ENCODE results near the gene RAB40C. TPM values are rescaled to one million over a fixed set of nuclear protein-coding genes. Genes with fewer than 3 reads are reported as not detected.

RAB40C gene
- total RNA-seq, 1 experiment from 2014 or later: 22.5 TPM

- TF ChIP-seq ZNF121 (CRISPR knock-in tag; IDR thresholded peaks at IDR 0.05): no peak
- no peak for TF ChIP-seq HMGXB4 (CRISPR knock-in tag; IDR thresholded peaks at IDR 0.05)
- no peak for TF ChIP-seq PREB (CRISPR knock-in tag; IDR thresholded peaks at IDR 0.05; ENCODE audit: borderline replicate concordance)
- TF ChIP-seq PRRX2 (CRISPR knock-in tag; IDR thresholded peaks at IDR 0.05): no peak
- no peak for TF ChIP-seq IRF2 (CRISPR knock-in tag; IDR thresholded peaks at IDR 0.05; ENCODE audit: borderline replicate concordance, low read depth)
- no peak for TF ChIP-seq FOXP1 (CRISPR knock-in tag; IDR thresholded peaks at IDR 0.05; ENCODE audit: borderline replicate concordance)
- TF ChIP-seq TP53 (CRISPR knock-in tag; IDR thresholded peaks at IDR 0.05): no peak
- ChIA-PET POLR2A (no interaction called here), CTCF (interaction anchor here (0.7 kb wide), 1 partner anchor 27 kb away, joined by 3 read pairs; no protein-coding TSS in a partner anchor)
- no peak for DNase-seq (ENCODE audit: low spot score)
- no peak for ATAC-seq
- H3K4me3 Mint-ChIP-seq: no peak overlapping the region
- H3K36me3 Mint-ChIP-seq: no peaks in the 10 kb centered on the region
- H3K27ac Mint-ChIP-seq: no peak overlapping the region
- no peaks in the 10 kb centered on the region for H3K4me1 Mint-ChIP-seq
- no peaks in the 10 kb centered on the region for H3K9me3 Mint-ChIP-seq
- no peaks in the 10 kb centered on the region for H3K27me3 Mint-ChIP-seq (ENCODE audit: low read depth)
Measured at GRCh38 chr16:552171-552570, 37.7 kb upstream of the RAB40C start.

- H3K4me1 Mint-ChIP-seq: no peaks in the 10 kb centered on the region
- H3K27ac Mint-ChIP-seq: no peak overlapping the region
- DNase-seq (ENCODE audit: low spot score): no peak
- ChIA-PET POLR2A (no interaction called here), CTCF (interaction anchor here (1.0 kb wide), 1 partner anchor 26 kb away, joined by 3 read pairs; no protein-coding TSS in a partner anchor)
- H3K36me3 Mint-ChIP-seq: no peaks in the 10 kb centered on the region
- TF ChIP-seq SOX15 (CRISPR knock-in tag; IDR thresholded peaks at IDR 0.05): no peak
- no peak for TF ChIP-seq USF1 (CRISPR knock-in tag; IDR thresholded peaks at IDR 0.05)
- TF ChIP-seq GRHL2 (CRISPR knock-in tag; IDR thresholded peaks at IDR 0.05; ENCODE audit: insufficient replicate concordance, severe bottlenecking): no peak
- TF ChIP-seq OVOL2 (CRISPR knock-in tag; IDR thresholded peaks at IDR 0.05; ENCODE audit: borderline replicate concordance): no peak
- TF ChIP-seq FOXK1 (CRISPR knock-in tag; IDR thresholded peaks at IDR 0.05): no peak
- no peak for TF ChIP-seq ZNF121 (CRISPR knock-in tag; IDR thresholded peaks at IDR 0.05)
- TF ChIP-seq ETV6 (CRISPR knock-in tag; IDR thresholded peaks at IDR 0.05): no peak
- TF ChIP-seq ZNF263 (CRISPR knock-in tag; IDR thresholded peaks at IDR 0.05; ENCODE audit: low read depth): no peak
- TF ChIP-seq ZMAT4 (CRISPR knock-in tag; IDR thresholded peaks at IDR 0.05): no peak
- no peak for TF ChIP-seq CREM (CRISPR knock-in tag; IDR thresholded peaks at IDR 0.05)
- TF ChIP-seq E2F4 (CRISPR knock-in tag; IDR thresholded peaks at IDR 0.05; ENCODE audit: borderline replicate concordance, low read depth): no peak
- no peak for TF ChIP-seq CBFB (CRISPR knock-in tag; IDR thresholded peaks at IDR 0.05; ENCODE audit: low read depth)
- H3K9me3 Mint-ChIP-seq: no peaks in the 10 kb centered on the region
- peaks cover 6% of the 10 kb centered on the region for H3K27me3 Mint-ChIP-seq (ENCODE audit: low read depth)
- ATAC-seq: no peak
- no peak overlapping the region for H3K4me3 Mint-ChIP-seq
Measured at GRCh38 chr16:553601-554296, 36.1 kb upstream of the RAB40C start.

Measured in WTC11 (cell line).